SK-N-SH treated with all-trans-retinoic acid at 6 μM for 48 hours (cell line): ENCODE measurements around the gene ZNF107.

Experiments
- ATAC-seq: fragments of 200-7000 bp; cut with Tn5 transposase; 3 replicates; pipeline ENCODE4 v1.9.1; 2020; ENCODE audit warnings: mild to moderate bottlenecking, moderate library complexity
- BACH2 ChIP-seq: fragments of 250-450 bp; sonication (Bioruptor Pico); IDR thresholded peaks from 2 replicates; pipeline ENCODE4 v1.9.0; 2021; ENCODE audit warnings: mild to moderate bottlenecking, borderline replicate concordance
- ESRRG ChIP-seq: fragments of 250-450 bp; sonication (Bioruptor Pico); IDR thresholded peaks from 2 replicates; pipeline ENCODE4 v1.6.1; 2021; ENCODE audit warnings: mild to moderate bottlenecking
- GLIS3 ChIP-seq: fragments of 250-450 bp; sonication (Bioruptor Pico); IDR thresholded peaks from 2 replicates; pipeline ENCODE4 v1.5.0; 2020; ENCODE audit warnings: mild to moderate bottlenecking, moderate library complexity
- ISL1 ChIP-seq: fragments of 250-450 bp; sonication (Bioruptor Pico); IDR thresholded peaks from 2 replicates; pipeline ENCODE4 v2.1.2; 2022; ENCODE audit warnings: mild to moderate bottlenecking, moderate library complexity
- OSR1 ChIP-seq: fragments of 250-450 bp; sonication (Bioruptor Pico); IDR thresholded peaks from 2 replicates; pipeline ENCODE4 v1.8.0; 2022; ENCODE audit warnings: moderate library complexity, mild to moderate bottlenecking, inconsistent platforms
- POU6F1 ChIP-seq: fragments of 250-450 bp; sonication (Bioruptor Pico); IDR thresholded peaks from 2 replicates; pipeline ENCODE4 v1.8.0; 2021; ENCODE audit warnings: low read depth, mild to moderate bottlenecking, moderate library complexity, borderline replicate concordance
- RARB ChIP-seq: fragments of 250-450 bp; sonication (Bioruptor Pico); IDR thresholded peaks from 2 replicates; pipeline ENCODE4 v1.8.0; 2021; ENCODE audit warnings: mild to moderate bottlenecking, moderate library complexity
- SNAI2 ChIP-seq: fragments of 250-450 bp; sonication (Bioruptor Pico); IDR thresholded peaks from 2 replicates; pipeline ENCODE4 v1.5.0; 2020; ENCODE audit warnings: mild to moderate bottlenecking, moderate library complexity
- TCF4 ChIP-seq: fragments of 250-450 bp; sonication (Bioruptor Pico); IDR thresholded peaks from 2 replicates; pipeline ENCODE4 v1.8.0; 2021; ENCODE audit warnings: mild to moderate bottlenecking, moderate library complexity, borderline replicate concordance
- TOX ChIP-seq: fragments of 250-450 bp; sonication (Bioruptor Pico); IDR thresholded peaks from 2 replicates; pipeline ENCODE4 v1.8.0; 2021; ENCODE audit warnings: mild to moderate bottlenecking, moderate library complexity, borderline replicate concordance
- TSHZ2 ChIP-seq: fragments of 250-450 bp; sonication (Bioruptor Pico); IDR thresholded peaks from 2 replicates; pipeline ENCODE4 v1.5.0; 2020; ENCODE audit warnings: mild to moderate bottlenecking, moderate library complexity
- ZC3H10 ChIP-seq: fragments of 250-450 bp; sonication (Bioruptor Pico); IDR thresholded peaks from 2 replicates; pipeline ENCODE4 v1.5.1; 2021; ENCODE audit warnings: mild to moderate bottlenecking, moderate library complexity
- ZFP3 ChIP-seq: fragments of 250-450 bp; sonication (Bioruptor Pico); IDR thresholded peaks from 2 replicates; pipeline ENCODE4 v1.5.0; 2020; ENCODE audit warnings: mild to moderate bottlenecking, moderate library complexity
- ZNF565 ChIP-seq: fragments of 450-650 bp; formaldehyde crosslinking; conservative IDR thresholded peaks from 2 replicates; pipeline ENCODE4 v1.5.0; 2020; ENCODE audit warnings: low read depth, mild to moderate bottlenecking, moderate library complexity
- TF ChIP-seq, protein P1 (sequence below): fragments of 250-450 bp; sonication (Bioruptor Pico); IDR thresholded peaks from 2 replicates; pipeline ENCODE4 v1.5.1; 2020; ENCODE audit warnings: low read depth, mild to moderate bottlenecking, moderate library complexity
- TF ChIP-seq, protein P2 (sequence below): fragments of 250-450 bp; sonication (Bioruptor Pico); IDR thresholded peaks from 2 replicates; pipeline ENCODE4 v1.5.1; 2021; ENCODE audit warnings: mild to moderate bottlenecking, moderate library complexity

ZNF107 gene

GRCh38 chr7:64621656-64622055, 44.3 kb upstream of the ZNF107 start:
- TF ChIP-seq, protein P1, sequence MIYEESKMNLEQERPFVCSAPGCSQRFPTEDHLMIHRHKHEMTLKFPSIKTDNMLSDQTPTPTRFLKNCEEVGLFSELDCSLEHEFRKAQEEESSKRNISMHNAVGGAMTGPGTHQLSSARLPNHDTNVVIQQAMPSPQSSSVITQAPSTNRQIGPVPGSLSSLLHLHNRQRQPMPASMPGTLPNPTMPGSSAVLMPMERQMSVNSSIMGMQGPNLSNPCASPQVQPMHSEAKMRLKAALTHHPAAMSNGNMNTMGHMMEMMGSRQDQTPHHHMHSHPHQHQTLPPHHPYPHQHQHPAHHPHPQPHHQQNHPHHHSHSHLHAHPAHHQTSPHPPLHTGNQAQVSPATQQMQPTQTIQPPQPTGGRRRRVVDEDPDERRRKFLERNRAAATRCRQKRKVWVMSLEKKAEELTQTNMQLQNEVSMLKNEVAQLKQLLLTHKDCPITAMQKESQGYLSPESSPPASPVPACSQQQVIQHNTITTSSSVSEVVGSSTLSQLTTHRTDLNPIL = no peak
- TF ChIP-seq TCF4 (CRISPR knock-in tag) (no peak), BACH2 (CRISPR knock-in tag) (no peak), ZNF565 (CRISPR knock-in tag) (no peak), ZFP3 (CRISPR knock-in tag) (no peak), GLIS3 (no peak), SNAI2 (CRISPR knock-in tag) (no peak), POU6F1 (CRISPR knock-in tag) (no peak), TSHZ2 (CRISPR knock-in tag) (no peak), ISL1 (no peak), TOX (CRISPR knock-in tag) (no peak), ZC3H10 (CRISPR knock-in tag) (no peak)
- TF ChIP-seq, protein P2, sequence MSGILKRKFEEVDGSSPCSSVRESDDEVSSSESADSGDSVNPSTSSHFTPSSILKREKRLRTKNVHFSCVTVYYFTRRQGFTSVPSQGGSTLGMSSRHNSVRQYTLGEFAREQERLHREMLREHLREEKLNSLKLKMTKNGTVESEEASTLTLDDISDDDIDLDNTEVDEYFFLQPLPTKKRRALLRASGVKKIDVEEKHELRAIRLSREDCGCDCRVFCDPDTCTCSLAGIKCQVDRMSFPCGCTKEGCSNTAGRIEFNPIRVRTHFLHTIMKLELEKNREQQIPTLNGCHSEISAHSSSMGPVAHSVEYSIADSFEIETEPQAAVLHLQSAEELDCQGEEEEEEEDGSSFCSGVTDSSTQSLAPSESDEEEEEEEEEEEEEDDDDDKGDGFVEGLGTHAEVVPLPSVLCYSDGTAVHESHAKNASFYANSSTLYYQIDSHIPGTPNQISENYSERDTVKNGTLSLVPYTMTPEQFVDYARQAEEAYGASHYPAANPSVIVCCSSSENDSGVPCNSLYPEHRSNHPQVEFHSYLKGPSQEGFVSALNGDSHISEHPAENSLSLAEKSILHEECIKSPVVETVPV = no peak
- no peak for ATAC-seq

DNA sequence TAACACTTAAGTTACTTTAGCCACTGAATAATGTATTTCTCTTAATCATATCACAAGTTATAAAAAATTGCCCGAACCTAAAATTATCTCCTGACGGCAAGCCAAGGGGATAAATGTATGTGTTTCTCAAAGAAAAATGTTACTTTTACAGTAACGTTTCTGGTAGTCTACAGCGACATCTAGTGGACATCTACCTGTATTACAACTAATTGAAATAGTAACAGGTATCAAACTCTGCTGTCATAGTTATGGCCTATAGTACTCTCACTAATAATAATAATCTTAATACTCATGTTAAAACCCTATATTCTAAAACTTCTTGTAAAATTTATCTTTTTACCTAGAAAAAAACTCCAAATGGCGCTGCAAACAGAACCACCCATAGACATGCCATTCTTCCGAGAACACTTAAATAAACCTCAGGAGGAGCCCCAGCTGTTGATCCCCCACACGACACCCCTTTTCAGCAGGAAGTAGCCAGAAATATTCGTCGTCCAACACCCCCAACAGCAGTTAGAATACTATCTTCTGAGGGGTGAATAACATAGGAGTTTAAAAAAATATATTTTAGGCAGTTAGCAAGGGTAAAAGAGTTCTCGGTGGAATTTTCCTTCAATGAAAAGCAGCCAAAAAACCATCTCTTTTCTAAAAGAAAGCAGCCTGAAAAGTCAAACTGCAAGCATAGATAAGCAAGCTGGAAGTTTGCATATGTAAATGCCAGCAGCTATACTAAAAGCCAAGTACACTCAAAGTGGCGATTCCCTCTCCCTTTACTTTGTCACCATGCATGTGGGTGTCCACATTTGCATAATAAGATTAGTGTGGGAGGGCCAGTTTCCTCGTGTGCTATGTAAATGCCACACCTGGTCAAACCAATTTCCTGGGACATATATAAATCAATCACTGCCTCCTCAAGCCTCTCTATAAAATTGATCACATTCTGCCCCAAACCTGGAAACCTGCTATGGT, 40.5 kb upstream of the ZNF107 start:
- TF ChIP-seq, protein P2 = no peak
- no peak for TF ChIP-seq ZC3H10 (CRISPR knock-in tag)
- ATAC-seq = no peak

- ATAC-seq = no peak
- TF ChIP-seq, protein P1 = no peak
- TF ChIP-seq TOX (CRISPR knock-in tag) = no peak
- TF ChIP-seq BACH2 (CRISPR knock-in tag) = no peak
- TF ChIP-seq RARB (CRISPR knock-in tag) = no peak
- no peak for TF ChIP-seq OSR1 (CRISPR knock-in tag)
- TF ChIP-seq SNAI2 (CRISPR knock-in tag) = no peak
Observed at GRCh38 chr7:64626083-64626469, 39.9 kb upstream of the ZNF107 start.

DNA sequence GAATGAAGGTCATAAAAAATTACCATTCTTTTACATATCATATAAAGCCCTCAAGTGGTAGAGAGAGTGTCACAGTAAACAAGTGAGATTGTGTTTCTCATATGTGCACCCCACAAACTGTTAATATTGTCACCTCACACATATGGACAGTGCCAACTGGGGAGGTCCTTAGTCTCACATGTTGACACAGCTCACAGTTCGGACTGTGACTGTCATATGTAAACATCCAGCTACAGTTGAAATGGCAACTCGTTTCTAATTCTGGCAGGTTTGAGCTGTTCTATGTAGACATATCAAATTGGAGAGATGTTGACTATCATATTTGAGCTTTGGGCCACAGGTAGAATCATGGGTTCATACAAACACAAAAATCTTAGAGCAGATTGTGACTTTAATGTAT, 39.4 kb upstream of the ZNF107 start:
- no peak for ATAC-seq
- TF ChIP-seq ZC3H10 (CRISPR knock-in tag) = no peak
- TF ChIP-seq ZNF565 (CRISPR knock-in tag) = no peak
- TF ChIP-seq, protein P1 = no peak
- TF ChIP-seq ESRRG = no peak
- TF ChIP-seq ZFP3 (CRISPR knock-in tag) = no peak
- no peak for TF ChIP-seq TCF4 (CRISPR knock-in tag)
- no peak for TF ChIP-seq SNAI2 (CRISPR knock-in tag)
- TF ChIP-seq, protein P2 = no peak
- no peak for TF ChIP-seq POU6F1 (CRISPR knock-in tag)
- no peak for TF ChIP-seq BACH2 (CRISPR knock-in tag)
- no peak for TF ChIP-seq GLIS3
- TF ChIP-seq TOX (CRISPR knock-in tag) = no peak
